ENCODE measurements around the gene DDX51.
A peak's percentile ranks its signal among the peaks of the same experiment; 100 is the strongest.
"Not testable (repeated sequence)": the region's sequence is repeated elsewhere in the genome, so short reads cannot be mapped to it uniquely, and the experiment has no call there.

The DDX51 gene

DNA sequence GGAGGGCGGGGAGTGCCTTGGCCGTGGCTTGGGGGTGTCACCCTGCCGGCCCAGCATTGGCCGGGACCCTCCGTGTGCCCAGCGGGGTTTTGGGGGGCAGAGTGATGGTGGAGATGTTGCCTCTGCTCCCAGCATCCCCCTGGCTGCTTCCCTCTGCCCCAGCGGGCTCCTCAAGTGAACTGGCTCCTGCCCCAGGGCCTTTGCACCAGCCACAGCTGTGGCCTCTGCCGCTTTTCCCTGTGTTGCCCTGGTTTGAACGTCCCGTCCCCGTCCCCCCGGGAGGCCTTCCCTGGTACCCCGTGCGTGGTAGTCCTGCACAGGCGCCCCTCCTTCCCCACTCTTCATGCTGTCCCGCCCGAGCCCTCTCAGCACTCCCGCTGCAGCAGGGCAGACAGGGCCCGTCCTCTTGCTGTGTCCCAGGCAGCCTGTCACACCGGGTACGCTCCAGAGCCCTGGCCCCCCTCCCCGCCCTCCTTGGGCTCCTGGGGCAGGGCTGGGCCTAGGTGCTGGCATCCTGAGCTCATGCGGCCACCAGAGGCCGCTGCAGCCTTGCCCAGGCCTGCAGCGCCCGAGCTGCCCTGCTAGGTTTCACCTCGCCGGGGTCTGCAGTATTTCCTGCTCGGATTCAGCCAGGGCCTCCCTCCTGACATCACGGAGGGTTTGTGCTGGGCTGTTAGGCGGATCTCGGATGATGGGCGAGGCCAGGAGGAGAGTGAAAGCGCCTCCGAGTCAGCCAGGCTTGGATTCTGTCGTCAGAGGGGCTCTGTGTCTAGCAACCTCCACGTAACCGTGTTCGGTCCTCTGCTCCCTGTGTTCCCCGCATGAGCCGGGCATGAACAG is 9.6 kb upstream of the DDX51 start:
- DNase-seq: peak; percentile 76

DNA sequence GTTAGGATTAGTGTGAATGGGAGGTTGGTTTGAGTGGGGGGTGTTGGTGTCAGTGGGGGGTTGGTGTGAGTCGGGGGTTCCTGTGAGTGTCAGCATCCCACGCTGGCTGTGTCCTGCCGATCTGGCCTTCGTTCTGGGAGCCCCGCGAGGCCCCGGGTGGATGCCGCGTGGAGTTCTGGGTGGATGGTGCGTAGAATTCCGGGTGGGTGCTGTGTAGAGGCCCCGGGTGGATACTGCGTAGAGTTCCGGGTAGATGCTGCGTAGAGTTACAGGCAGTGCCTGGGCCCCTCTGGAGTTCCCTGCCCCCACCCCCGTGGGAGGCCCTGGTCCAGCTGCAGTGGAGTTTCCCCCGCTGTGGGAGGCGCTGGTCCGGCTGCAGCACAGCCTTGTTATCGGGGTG is 8.8 kb upstream of the DDX51 start:
- DNase-seq: no peak

DNA sequence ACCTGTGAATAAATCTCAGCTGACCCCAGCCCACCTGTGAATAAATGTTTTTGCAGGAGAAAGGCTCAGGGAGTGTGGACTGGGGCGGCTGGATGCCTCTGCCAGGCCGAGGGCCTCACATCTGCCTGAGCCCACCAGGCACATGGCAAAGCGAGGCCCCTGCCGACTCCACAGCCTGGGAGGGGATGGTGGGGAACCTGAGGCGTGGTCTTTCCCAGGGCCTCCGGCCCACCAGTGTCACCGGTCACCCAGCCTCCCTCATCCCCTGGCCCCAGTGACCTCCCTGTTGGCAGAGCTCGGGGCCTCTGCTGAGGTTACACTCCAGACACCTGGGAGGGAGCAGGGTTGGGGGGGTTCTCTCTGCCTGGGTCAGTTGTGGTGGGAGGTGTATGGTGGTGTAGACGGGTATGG is 8.3 kb upstream of the DDX51 start:
- DNase-seq: no peak

DNA sequence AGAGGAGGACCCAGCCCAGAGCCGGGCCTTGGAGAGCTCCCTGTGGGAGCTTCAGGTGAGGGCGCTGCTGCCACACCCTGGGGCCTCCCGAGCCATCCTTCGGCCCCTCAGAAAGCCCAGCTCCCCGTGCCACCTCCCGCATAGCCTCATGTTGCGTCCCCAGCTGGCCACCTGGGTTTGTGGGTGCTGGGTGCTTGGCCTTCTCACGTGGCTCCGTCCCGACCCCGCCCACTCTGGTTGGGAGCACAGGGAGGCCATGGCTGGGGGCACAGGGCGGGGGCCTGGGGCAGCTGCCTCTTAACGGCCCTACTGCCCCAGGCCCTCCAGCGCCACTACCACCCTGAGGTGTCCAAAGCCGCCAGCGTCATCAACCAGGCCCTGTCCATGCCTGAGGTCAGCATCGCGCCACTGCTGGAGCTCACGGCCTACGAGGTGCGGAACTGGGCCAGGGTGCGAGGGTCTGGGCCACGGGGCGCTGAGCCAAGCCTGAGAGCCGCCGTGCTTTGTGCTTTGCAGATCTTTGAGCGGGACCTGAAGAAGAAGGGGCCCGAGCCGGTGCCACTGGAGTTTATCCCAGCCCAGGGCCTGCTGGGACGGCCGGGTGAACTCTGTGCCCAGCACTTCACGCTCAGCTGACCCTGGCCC is 7.8 kb upstream of the DDX51 start:
- no peak for DNase-seq

DNA sequence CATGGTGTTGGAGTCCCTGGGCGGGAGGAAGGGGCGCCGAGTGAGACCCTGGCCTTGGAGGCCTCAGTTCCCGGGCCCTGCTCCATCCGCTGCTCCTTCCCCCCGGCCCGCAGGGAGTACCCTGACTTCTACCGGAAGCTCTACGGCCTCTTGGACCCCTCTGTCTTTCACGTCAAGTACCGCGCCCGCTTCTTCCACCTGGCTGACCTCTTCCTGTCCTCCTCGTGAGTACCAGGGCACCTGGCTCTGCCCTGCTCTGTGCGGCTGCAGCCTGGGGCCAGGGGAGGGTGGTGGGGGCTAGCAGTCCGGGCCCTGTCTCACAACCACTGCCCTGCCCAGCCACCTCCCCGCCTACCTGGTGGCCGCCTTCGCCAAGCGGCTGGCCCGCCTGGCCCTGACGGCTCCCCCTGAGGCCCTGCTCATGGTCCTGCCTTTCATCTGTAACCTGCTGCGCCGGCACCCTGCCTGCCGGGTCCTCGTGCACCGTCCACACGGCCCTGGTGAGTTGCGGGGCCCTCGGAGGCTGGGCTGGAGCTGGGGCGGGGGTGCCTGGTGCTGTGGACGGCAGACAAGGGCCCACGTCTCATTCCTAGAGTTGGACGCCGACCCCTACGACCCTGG is 7.1 kb upstream of the DDX51 start:
- no peak for DNase-seq

DNA sequence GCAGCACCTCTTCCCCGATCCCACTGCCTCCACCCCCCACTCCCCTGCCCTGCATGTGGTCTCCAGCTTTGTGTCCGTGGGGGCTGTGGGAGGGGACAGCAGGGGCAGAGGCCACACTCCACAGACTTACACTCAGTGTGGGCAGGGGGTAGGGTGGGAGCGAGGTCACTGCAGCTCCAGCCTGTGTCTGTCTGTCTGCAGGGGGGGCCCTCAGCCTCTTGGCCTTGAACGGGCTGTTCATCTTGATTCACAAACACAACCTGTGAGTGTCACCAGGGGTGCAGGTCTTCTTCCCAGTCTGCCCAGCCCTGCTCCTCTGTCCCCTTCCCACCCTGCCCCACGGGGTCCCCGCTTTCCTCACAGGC is 6.6 kb upstream of the DDX51 start:
- no peak for DNase-seq

DNA sequence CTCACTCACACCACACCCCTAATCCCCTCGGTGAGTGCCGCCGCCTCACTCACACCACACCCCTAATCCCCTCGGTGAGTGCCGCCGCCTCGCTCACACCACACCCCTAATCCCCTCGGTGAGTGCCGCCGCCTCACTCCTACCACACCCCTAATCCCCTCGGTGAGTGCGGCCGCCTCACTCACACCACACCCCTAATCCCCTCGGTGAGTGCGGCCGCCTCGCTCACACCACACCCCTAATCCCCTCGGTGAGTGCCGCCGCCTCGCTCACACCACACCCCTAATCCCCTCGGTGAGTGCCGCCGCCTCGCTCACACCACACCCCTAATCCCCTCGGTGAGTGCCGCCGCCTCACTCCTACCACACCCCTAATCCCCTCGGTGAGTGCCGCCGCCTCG is 5.4 kb upstream of the DDX51 start:
- DNase-seq: not testable (repeated sequence)

DNA sequence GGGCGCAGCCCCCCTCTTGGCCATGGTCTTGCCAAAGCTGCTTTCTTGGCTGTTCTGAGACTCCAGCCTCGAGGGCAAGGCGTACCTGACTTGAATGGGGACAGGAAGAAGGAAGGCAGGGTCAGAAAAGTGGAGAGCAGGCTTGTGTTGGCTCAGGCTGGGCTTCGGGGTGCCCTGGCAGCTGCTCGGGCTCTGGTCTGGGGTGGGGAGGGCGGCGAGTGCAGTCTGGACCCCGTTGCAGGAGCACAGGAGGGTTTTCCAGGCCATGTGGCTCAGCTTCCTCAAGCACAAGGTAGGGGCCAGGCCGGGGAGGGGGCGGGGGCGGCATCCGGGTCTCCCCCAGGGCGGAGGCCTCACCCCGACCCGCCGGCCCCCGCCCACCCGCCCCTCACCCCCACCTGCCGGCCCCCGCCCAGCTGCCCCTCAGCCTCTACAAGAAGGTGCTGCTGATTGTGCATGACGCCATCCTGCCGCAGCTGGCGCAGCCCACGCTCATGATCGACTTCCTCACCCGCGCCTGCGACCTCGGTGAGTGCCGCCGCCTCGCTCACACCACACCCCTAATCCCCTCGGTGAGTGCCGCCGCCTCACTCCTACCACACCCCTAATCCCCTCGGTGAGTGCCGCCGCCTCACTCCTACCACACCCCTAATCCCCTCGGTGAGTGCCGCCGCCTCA is 4.4 kb upstream of the DDX51 start:
- no peak for DNase-seq

DNA sequence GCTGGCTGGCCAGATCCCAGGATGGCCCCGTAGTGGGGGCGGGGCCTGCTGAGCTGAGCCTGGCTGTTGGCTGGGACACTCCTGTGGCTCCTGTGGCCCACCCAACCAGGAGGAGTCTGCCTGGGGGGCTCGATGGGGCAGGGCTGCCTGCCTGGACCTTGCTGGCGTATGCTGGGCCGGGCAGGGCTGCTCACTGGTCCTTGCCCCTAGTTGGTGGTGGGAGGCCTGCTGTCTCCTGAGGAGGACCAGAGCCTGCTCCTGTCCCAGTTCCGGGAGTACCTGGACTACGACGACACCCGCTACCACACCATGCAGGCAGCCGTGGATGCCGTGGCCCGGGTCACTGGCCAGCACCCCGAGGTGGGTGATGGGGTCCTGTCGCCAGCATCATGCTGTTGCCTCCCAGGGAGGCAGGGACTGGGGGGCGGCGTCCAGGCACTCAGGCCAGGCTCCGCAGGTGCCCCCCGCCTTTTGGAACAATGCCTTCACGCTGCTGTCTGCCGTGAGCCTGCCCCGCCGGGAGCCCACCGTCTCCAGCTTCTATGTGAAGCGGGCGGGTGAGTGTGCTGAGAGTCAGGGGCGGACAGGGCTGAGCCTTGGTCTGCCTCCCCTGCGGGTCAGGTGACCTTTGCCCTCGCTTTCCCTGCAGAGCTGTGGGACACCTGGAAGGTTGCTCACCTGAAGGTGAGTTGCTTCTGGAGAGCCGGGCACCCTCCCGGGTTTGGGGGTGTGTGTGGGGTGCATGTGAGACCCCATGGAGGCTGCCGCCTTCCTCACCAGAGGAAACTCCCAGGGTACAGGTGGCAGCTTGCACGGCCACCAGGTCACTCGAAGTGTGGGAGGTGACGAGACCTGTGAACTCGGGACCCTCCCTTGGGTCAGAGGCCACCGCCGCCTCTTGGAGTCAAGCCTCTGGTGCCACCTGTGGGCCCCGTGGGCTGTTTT is 3.6 kb upstream of the DDX51 start:
- no peak for DNase-seq

DNA sequence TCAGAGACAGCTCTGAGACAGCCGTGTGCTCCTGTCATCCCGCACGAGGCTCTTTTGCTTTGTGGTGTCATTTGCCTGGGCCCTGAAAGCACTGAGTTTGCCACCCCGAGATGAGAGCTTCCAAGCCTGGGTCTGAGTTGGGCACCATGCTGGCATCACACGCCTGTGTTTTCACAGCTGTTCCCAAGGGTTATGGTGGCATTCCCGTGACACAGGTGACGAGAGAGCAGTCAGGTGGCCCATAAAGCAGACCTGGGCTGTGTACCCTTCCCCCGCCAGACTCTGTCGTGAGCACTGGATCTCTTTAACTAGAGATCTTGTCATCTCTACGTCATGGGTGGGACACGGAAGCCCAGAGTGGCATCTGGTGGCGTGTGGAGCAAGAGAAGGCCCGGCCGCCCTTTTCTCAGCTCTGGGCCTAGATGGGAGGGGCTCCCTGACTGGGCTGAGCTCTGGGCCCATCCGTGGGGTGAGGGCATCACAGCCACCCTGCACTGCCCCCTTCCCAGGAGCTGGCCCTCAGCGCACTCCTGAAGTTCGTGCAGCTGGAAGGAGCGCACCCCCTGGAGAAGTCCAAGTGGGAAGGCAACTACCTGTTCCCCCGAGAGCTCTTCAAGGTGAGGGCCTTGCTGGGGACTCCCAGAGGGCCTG is 2.8 kb upstream of the DDX51 start:
- DNase-seq: no peak

DNA sequence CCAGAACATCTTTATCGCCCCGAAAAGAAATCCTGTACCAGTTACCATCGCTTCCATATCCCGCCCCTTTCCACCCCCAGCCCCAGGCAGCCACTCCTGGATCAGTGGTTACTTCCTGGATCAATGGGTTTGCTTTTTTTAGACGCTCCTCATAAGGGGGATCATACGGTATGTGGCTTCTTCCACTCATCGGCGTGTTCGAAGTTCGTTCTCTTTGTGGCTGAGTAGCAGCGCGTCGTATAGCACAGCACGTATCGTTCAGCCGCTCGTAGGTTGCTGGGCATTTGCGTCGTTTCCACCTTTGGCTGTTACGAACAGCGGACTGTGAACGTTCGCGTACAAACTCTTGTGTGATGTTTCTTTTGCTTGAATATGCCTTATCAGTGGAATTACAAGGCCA is 2.0 kb upstream of the DDX51 start:
- no peak for DNase-seq

DNA sequence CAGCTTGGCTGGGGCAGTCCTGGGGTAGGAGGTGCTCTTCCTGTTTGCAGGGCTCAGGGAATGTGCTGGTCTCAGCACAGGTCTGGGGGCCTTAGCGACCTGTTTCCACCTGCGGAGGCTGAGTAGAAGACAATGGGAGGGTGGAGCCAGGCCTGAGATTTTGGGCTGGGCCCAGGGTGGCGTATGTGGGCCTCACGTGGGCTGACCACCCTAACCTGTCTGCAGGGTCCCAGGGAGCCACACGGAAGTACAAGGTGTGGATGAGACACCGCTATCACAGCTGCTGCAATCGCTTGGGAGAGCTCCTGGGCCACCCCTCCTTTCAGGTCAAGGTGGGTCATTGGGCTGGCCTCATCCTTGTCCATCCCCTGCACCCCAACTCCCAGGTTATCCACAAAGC is 1.2 kb upstream of the DDX51 start:
- no peak for DNase-seq

DNA sequence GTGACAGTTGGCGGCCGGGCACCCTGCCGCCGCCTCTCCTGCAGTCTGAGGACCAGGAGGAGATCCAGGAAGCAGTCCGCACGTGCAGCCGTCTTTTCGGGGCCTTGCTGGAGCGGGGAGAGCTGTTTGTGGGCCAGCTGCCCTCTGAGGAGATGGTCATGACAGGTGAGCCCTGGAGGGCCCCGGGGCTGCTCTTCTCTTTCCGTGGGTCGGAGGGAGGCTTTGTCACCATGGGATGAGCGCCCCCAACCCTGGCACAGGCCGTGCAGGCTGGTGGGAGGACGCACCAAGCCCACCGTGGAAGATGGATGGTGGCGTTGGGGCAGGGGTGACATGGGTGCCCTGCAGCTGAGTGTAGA is 670 bp upstream of the DDX51 start:
- DNase-seq: no peak

DNA sequence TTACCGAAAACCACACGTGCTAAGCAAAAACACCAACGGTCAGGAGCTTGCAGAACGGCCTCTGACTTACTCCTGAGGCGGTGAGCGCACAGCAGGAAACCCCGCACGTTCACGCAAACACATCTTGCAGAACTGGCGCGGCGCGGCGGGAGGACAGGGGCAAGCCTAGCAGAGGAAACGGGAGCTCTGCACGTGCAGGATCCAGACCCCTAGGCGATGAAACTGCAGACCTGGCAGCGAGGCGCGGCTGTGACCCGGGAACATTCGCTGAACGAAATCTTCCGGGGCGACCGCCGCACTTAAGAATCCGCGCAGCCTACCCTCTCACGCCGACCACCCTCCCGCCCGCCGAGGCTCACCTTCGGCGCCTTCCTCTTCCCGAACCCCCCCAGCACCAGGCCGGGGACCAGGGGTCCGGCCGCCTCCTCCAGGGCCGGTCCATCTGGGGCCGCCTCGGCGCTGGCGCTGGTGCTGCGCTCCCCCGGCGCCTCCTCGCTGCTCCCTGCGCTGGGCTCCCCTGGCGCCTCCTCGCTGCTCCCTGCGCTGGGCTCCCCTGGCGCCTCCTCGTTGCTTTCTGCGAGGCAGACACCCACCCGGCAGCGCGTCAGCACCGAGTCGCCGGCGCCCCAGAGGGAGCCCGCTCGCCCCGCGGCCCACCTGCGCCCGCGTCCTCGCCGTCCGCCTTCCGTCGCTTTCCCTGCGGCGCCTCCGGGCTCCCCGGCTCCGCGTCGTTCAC is 615 bp downstream of the DDX51 start:
- DNase-seq: no peak

DNA sequence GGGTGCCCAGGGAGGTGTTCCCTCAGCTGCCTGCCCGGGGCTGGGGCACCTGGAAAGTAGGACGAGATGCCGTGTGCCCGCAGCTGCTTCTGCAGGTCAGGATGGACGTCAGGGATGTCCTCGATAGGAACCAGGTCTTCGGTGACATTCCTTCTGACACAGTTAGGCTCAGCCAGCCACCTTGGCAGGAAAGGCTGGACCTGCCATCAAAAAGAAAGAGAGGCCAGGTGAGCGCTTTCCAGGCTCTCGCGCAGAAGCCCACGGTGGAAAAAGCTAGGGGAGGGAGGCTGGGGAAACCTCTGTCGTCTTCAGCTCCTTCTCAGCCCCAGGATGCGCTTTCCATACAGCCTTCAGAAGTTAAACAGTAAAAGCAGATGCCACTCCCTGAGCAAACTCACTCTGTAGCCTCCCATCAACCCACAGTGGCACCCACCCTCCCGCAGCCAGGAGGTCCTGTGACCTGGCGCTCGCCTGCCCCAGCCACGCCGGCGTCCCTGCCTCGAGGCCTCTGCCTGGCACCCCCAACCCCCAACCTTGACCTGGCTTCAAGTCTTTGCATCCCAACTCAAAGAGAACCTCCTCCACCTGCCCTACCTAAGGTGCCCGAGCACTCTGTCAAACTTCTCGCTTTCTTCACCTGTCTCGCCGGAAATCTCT is 1.3 kb downstream of the DDX51 start:
- no peak for DNase-seq

DNA sequence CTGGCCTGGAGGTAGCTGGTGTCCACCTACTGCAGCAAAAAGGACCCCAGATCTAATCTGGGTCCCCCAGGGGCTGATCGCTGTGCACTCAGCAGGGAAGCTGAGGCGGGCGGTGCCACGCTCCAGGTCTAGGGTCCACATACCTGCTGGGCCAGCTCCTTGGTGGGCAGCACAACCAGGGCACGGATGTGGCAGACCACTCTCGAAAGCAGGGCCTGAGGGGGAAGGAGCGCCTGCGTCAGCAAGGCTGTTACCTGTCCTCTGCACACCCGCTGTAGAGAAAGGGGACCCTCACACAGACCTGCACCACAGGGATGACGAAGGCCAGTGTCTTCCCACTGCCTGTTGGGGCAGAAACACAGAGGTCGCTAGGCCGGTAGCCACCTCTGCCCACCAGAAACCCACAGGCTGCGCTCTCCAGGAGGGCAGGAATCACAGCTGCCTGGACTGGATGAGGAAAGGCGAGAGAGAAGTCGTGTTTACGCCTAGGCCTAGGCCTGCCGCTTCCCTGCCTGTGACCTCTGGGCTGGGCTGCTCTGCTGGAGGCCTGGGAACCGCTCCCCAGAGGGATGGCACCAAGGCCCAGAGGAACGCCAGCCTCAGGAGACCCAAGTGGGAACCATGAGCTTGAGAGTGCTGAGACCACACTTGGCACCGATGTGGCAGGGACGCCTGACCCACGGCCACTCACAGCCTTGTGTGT is 2.0 kb downstream of the DDX51 start:
- no peak for DNase-seq

DNA sequence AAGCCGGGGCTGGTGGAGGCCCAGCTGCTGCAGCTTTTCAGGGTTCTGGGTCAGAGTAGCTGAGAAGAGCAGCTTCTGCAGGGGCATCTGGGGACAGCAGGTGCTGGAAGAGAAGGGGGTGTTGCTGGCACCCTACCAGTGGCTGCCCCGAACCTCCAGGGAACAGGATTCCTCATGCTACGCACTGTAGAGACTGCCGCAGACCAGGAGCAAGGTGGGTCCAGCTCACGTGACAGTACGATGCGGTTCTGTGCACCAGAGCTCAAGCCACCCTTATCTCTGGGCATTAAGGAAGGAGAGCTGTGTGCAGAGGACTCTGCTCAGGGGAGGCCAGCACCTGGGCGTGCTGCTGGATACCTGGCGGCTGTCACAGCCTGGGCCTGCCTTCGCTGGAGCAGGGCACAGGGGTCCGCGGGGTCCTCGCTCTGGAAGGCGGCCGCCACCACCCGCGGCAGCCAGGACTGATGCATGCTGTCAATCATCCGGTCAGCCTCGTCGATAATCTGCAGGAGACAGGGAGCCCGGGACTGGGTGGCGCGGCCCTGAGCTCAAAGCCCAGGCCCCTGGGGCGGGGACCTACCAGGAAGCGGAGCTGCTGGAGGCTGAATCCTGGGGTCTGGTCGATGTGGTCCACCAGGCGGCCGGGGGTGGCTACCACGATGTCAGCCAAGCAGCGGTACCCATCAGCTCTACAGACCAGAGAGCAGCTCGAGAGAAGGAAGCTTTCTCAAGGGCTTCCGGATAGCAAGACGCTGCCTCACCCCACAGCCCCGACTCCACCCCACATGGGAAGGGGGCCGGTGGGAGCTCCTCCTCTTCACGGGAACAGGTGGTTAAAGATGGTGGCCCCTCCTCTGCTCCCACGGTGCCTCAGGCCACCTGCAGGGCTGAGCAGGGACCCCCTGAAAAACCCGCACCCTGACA is 2.9 kb downstream of the DDX51 start:
- DNase-seq: no peak

DNA sequence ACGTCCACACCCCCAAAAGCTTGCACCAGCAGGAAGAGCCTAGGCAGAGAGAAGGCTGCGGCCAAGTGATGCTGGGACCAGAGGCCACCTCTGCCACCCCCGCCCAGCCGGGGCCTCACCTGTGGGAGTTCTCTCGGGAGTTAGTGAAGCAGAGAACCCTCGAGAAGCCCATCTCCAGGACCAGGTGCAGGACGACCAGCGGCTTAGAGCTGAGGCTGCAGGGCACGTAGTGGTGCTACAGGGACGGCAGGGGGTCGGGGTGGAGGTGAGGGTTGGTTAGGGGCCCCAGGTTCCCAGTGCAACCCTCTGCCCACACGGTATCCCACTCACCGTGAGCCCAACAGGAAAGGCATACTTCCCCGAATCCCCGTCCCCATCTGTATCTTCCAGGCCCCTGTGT is 3.6 kb downstream of the DDX51 start:
- DNase-seq: no peak

DNA sequence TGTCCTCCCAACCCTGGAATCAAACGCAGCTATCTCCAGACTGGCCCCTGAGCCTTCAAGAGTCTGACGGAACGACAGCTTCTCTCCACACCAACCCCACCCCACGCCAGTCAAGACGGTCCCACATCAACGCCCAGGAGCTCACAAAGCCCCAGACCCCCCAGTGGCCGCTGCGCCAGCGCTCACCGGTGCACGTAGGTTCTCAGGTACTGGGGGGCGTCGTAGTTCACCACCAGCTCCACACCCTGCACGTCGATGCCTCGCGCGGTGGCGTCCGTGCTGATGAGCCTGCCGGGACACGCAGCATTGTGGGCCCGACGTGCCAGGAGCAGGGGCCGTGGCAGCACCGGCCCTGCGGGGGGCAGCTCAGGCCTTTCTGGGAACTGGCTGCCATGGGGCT is 4.2 kb downstream of the DDX51 start:
- DNase-seq: no peak
